Activated naive CD4-positive, alpha-beta T cell treated with anti-CD3 and anti-CD28 coated beads for 36 hours (primary cell): ENCODE results near the gene CDH13. TPM values are rescaled to one million over a fixed set of nuclear protein-coding genes. Genes with fewer than 3 reads are reported as not detected.

Experiments used
- CTCF ChIA-PET: fragments of 350-600 bp; sonication (Branson Sonifier 250); formaldehyde crosslinking; loops from one replicate; lab custom pipeline; 2021; ENCODE audit warnings: antibody characterized with exemption; lab: Charles Lee
- DNase-seq: peaks from one replicate; pipeline ENCODE4 v3.0.0-alpha.2; 2020
- H3K27ac Mint-ChIP-seq: one replicate; pipeline ENCODE4 v1.8.0; 2021; ENCODE audit warnings: mild to moderate bottlenecking, mixed read lengths
- H3K27me3 Mint-ChIP-seq: one replicate; pipeline ENCODE4 v1.8.0; 2021; ENCODE audit warnings: low read depth, mixed read lengths
- H3K36me3 Mint-ChIP-seq: one replicate; pipeline ENCODE4 v1.8.0; 2021; ENCODE audit warnings: low read depth, mixed read lengths
- H3K4me1 Mint-ChIP-seq: one replicate; pipeline ENCODE4 v1.8.0; 2021; ENCODE audit warnings: low read depth, mixed read lengths
- H3K4me3 Mint-ChIP-seq: one replicate; pipeline ENCODE4 v1.8.0; 2021; ENCODE audit warnings: mild to moderate bottlenecking, moderate library complexity, mixed read lengths
- H3K9me3 Mint-ChIP-seq: one replicate; pipeline ENCODE4 v1.8.0; 2021; ENCODE audit warnings: mixed read lengths
- intact Hi-C: fragments of 100-400 bp; cut with micrococcal nuclease; formaldehyde crosslinking; loops from one replicate; pipeline ENCODE4 v1.15.1; 2023
- total RNA-seq, 2 experiments: library from RNA; stranded (reverse); gene quantifications; one replicate each; pipeline ENCODE4 v1.2.3, GENCODE V29; 2021

Gene CDH13
- total RNA-seq, 2 experiments from 2014 or later, result not detected

DNA sequence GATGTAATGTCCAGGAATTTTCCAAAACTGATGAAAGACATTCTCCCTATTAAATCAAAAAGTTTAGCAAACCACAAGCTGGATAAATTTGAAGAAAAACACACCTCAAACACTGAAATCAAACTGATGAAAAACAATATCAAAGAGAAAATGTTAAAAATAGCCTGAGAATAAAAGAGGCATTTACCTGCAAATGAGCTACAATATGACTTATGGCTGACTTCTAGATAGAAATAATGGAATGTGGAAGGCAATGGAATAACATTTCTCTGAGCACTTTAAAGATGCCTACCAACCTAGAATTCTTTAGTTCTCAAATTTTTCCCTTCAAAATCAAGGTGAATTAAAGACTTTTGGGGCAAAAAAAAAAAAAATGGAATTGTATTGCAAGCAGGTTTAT lies 1128.6 kb downstream of the CDH13 start:
- Mint-ChIP-seq H3K4me3 (no peak overlapping the region), H3K27ac (no peak overlapping the region), H3K27me3 (peaks cover 21% of the 10 kb centered on the region), H3K4me1 (no peaks in the 10 kb centered on the region), H3K9me3 (peaks cover 5% of the 10 kb centered on the region), H3K36me3 (no peaks in the 10 kb centered on the region)
- CTCF ChIA-PET, result no interaction called here
- no peak for DNase-seq
- intact Hi-C loops, result no loop called here

DNA sequence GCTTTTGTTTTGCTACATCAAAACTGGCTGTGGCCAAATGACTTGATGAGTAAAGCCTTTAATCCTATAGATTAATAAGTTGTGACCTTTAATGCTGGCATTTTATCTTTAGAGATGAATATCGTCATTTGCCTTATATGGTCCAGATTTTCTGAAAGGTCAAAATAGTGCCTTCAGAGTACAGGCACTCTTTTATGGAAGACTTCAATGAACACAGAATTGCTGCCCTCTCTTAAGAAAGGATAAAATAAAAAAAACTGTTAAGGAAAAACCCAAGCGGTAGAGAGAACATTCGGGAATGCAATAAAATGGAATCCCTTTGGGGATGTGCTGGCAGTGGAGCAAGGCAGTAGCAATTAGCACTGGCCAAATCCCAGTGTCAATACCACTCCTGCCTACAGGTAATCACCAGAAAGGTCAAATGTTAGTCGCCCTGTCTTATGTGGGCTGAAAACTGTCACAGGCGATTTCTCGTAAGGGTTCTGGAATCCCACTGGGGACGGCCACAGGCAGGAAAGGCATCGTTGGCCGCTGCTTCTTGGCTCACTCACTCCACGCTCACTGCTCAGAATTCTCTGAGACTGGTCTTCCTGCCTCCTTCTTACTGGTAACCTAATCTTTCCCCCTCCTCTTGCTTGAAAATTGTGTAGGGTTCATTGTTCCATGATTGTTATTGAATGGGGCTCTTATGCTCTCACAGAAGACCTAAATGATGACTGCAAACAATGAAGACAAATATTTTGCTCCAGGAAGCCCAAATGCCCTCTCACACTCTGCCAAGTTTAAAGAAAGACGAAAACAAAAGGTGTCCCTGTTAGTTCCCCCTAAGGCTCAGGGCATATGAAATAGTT lies 1135.6 kb downstream of the CDH13 start:
- DNase-seq, result no peak
- no peaks in the 10 kb centered on the region for H3K9me3 Mint-ChIP-seq
- H3K36me3 Mint-ChIP-seq, result no peaks in the 10 kb centered on the region
- H3K27me3 Mint-ChIP-seq, result no peaks in the 10 kb centered on the region
- no peak overlapping the region for H3K27ac Mint-ChIP-seq
- H3K4me1 Mint-ChIP-seq, result no peaks in the 10 kb centered on the region
- H3K4me3 Mint-ChIP-seq, result no peak overlapping the region
- CTCF ChIA-PET, result no interaction called here
- intact Hi-C loops, result no loop called here

DNA sequence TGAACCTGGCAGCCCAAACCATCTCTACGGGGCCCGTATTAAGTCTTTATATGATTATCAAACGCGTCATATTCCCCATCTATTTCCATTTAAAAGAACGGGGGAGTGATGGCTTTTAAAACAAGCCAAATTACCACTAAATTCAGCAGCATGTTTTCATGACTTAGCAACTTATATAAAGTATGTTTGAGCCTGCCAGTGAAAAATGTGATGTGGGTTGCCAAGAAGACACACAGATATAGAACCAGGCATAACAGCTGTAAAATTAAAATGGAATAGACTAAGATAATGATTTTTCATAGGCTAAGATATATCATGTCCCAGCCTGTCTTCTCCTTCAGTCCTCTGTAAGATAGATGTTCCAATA lies 1136.2 kb downstream of the CDH13 start:
- Mint-ChIP-seq H3K4me3 (no peak overlapping the region), H3K4me1 (no peaks in the 10 kb centered on the region), H3K27ac (no peak overlapping the region), H3K36me3 (no peaks in the 10 kb centered on the region), H3K9me3 (no peaks in the 10 kb centered on the region), H3K27me3 (no peaks in the 10 kb centered on the region)
- DNase-seq, result no peak
- intact Hi-C loops, result no loop called here
- CTCF ChIA-PET, result no interaction called here

DNA sequence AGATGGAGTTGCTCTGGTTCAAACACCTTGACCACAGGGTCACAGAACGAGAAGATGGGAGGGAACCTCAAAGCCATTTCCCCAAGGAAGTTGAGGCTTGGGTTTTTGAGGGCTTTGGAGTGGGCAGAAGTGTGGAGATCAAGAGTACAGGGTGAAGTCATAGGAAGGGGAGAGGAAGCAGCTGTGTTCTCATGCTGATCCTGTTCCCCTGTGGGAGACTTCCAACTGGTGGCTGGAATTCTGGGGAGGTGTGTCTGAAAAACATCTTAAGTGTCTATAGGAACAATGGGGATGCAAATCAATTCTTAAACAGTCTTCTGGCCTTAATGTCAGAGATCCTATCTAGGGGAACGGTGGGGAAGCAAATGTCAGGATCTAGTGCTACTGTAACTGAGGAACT lies 1142.2 kb downstream of the CDH13 start:
- intact Hi-C loops, result no loop called here
- H3K36me3 Mint-ChIP-seq, result no peaks in the 10 kb centered on the region
- H3K27me3 Mint-ChIP-seq, result peaks cover 3% of the 10 kb centered on the region
- peaks cover 2% of the 10 kb centered on the region for H3K4me1 Mint-ChIP-seq
- no peak overlapping the region for H3K27ac Mint-ChIP-seq
- DNase-seq, result no peak
- H3K9me3 Mint-ChIP-seq, result no peaks in the 10 kb centered on the region
- no peak overlapping the region for H3K4me3 Mint-ChIP-seq
- CTCF ChIA-PET, result no interaction called here

DNA sequence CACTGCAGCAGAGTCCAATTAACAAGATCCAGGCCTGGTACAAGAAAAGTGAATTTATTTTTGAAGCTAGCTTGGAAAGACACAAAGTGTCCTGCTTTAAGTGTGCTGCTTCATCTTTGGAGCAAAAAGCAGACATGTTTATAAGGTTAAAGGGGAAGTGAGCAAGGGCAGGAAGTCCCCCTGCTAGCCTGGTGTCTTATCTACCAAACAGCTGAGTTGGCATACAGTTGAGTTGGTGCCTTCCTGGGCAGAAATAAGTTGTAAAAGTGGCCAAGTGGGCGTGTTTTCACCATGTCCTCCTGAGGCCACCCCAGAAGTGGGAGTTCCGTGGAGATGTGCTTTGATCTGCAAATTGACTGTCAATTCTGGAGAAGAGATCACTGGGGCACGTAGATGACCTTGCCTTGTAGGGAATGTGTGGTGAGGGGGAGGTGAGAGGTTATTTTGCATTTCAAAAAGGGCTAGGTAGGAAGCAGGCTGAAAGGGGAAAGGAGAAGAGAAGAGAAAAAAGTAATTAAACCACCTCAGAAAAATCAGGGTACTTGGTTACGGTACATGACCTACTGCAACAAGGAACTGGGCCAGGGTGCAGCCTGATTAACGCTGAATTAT lies 1142.7 kb downstream of the CDH13 start:
- Mint-ChIP-seq H3K4me1 (peaks cover 2% of the 10 kb centered on the region), H3K9me3 (no peaks in the 10 kb centered on the region), H3K27ac (no peak overlapping the region), H3K27me3 (peaks cover 3% of the 10 kb centered on the region), H3K4me3 (no peak overlapping the region), H3K36me3 (no peaks in the 10 kb centered on the region)
- DNase-seq, result no peak
- CTCF ChIA-PET, result no interaction called here
- intact Hi-C loops, result no loop called here

DNA sequence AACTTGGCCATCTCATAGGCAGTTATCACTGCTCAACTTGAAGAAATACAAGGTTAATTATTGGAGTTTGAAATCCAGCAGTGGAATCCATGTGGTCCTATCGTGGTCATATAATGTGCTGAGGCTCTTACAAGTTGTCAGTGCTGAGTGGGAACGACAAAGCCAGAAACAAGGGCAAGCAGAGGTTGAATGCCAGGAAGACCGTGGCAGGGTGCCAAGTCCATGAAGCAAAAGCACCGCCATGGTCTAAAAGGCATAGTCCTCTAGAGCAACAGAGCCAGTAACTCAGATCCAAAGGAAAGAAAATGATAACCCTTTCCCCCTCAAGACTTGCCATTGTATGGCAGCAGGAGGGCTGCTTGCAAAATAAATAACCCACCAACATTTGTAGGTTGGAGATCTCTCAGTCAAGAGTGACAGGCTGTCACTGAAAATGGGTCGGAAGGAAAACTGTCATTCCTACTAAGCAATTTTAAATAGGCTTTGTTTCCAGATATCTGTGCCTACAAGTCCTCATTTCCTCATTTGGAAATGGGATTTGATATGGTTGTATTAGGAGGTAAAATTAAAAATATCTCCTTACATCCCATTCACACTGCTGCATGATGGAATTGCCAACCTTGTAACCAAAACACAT lies 1144.7 kb downstream of the CDH13 start:
- Mint-ChIP-seq H3K4me1 (peaks cover 2% of the 10 kb centered on the region), H3K36me3 (no peaks in the 10 kb centered on the region), H3K9me3 (no peaks in the 10 kb centered on the region), H3K27me3 (peaks cover 3% of the 10 kb centered on the region), H3K27ac (no peak overlapping the region), H3K4me3 (no peak overlapping the region)
- intact Hi-C loops, result no loop called here
- CTCF ChIA-PET, result no interaction called here
- DNase-seq, result no peak

DNA sequence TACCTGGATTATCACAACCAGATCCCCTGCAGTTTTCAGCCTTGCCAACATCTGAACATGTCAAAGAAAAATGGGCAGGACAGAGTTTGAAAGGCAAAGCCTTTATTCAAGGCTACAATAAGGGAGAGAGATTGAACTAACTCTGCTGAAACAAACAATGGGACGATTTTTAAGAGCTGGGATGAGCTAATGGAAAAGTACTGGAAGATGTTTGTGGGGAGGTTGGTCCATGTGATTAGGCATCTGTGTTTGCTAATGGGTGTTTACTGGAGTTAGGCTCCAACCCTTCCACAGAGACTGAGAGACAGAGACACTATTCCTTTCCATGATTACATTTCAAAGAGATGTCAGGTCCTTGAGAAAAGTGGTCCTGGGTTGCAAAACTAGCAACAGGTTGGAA lies 1146.0 kb downstream of the CDH13 start:
- DNase-seq, result no peak
- Mint-ChIP-seq H3K9me3 (no peaks in the 10 kb centered on the region), H3K4me1 (peaks cover 2% of the 10 kb centered on the region), H3K36me3 (no peaks in the 10 kb centered on the region), H3K27me3 (peaks cover 3% of the 10 kb centered on the region), H3K27ac (no peak overlapping the region), H3K4me3 (no peak overlapping the region)
- intact Hi-C loops, result no loop called here
- CTCF ChIA-PET, result no interaction called here

DNA sequence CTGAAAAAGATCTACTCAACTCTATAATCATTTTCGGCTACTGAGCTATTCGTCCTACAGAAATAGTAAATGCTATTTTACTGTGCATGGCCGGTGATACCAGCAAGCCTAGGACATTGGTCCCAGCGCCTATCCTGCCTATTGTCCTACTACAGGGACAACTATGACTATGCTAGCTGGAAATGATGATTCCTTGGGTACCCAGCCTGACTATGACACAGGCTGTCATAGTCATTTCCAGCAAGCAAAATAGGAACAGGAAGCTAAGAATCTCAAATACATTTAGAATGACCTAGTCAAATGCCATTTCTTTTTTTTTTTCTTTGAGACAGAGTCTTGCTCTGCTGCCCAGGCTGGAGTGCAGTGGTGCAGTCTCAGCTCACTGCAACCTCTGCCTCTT lies 1147.3 kb downstream of the CDH13 start:
- CTCF ChIA-PET, result no interaction called here

DNA sequence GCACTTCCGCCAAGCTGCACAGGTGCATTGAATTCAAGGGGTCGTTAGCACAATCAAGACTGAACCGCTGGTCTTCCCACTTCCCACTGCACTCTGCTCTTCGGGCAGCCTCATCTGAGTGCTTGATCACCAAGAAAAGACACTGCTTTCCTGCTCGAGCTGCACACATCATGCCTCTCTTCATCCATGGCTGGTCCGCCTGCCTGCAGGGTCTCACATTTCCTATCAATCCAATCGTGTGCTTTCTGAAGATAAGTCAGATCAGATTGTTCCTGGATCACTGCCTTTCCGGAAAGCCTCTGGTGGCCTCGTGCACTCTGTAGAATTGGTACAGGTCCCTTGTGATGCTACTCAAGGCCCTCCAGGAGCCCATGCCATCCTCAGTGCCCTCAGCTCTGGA lies 1150.2 kb downstream of the CDH13 start:
- H3K9me3 Mint-ChIP-seq, result no peaks in the 10 kb centered on the region
- peaks cover 3% of the 10 kb centered on the region for H3K27me3 Mint-ChIP-seq
- H3K4me3 Mint-ChIP-seq, result no peak overlapping the region
- intact Hi-C loops, result no loop called here
- no peaks in the 10 kb centered on the region for H3K4me1 Mint-ChIP-seq
- H3K36me3 Mint-ChIP-seq, result no peaks in the 10 kb centered on the region
- no peak overlapping the region for H3K27ac Mint-ChIP-seq
- DNase-seq, result no peak
- CTCF ChIA-PET, result interaction anchor here (0.7 kb wide), 1 partner anchor 115 kb away, joined by 3 read pairs; no protein-coding TSS in a partner anchor

More for the DNA sequence above, 1147.3 kb downstream of the CDH13 start:
- Mint-ChIP-seq H3K27ac (no peak overlapping the region), H3K4me3 (no peak overlapping the region), H3K9me3 (no peaks in the 10 kb centered on the region), H3K4me1 (peaks cover 2% of the 10 kb centered on the region), H3K36me3 (no peaks in the 10 kb centered on the region), H3K27me3 (peaks cover 6% of the 10 kb centered on the region)
- intact Hi-C loops, result no loop called here
- DNase-seq, result no peak

DNA sequence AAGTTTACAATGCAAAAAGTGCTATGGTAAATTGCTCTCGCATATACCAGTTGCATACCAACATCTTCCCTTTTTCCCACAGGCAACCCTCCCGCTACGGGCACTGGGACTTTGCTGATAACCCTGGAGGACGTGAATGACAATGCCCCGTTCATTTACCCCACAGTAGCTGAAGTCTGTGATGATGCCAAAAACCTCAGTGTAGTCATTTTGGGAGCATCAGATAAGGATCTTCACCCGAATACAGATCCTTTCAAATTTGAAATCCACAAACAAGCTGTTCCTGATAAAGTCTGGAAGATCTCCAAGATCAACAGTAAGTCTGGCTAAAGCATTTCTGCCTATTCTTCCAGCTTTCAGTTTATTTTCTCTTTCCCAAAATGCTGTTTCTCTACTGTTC lies 1153.1 kb downstream of the CDH13 start:
- Mint-ChIP-seq H3K4me1 (no peaks in the 10 kb centered on the region), H3K27me3 (peaks cover 3% of the 10 kb centered on the region), H3K36me3 (no peaks in the 10 kb centered on the region), H3K27ac (no peak overlapping the region), H3K9me3 (no peaks in the 10 kb centered on the region), H3K4me3 (no peak overlapping the region)
- intact Hi-C loops, result no loop called here
- no peak for DNase-seq
- CTCF ChIA-PET, result no interaction called here

DNA sequence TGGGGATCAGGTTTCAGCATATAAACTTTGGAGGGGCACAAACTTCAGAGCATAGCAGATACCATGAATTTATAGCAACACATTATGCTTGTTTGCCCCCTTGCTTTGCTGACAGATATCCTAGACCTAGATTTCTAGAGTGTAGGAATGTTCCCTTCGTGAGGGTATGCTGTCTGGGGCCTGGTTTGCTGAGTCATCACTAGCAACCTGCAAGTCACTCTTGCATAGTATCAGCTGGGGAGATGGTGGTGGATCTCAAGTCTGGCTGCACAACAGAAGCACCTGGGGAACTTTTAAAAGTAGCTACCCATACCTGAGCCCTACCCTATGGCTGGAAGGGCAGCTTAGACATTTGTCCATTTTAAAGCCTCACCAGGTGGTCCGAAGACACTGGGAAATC lies 1158.7 kb downstream of the CDH13 start:
- intact Hi-C loops, result no loop called here
- Mint-ChIP-seq H3K36me3 (no peaks in the 10 kb centered on the region), H3K4me1 (no peaks in the 10 kb centered on the region), H3K27me3 (peaks cover 4% of the 10 kb centered on the region), H3K27ac (no peak overlapping the region), H3K4me3 (no peak overlapping the region), H3K9me3 (no peaks in the 10 kb centered on the region)
- DNase-seq, result no peak
- CTCF ChIA-PET, result no interaction called here

DNA sequence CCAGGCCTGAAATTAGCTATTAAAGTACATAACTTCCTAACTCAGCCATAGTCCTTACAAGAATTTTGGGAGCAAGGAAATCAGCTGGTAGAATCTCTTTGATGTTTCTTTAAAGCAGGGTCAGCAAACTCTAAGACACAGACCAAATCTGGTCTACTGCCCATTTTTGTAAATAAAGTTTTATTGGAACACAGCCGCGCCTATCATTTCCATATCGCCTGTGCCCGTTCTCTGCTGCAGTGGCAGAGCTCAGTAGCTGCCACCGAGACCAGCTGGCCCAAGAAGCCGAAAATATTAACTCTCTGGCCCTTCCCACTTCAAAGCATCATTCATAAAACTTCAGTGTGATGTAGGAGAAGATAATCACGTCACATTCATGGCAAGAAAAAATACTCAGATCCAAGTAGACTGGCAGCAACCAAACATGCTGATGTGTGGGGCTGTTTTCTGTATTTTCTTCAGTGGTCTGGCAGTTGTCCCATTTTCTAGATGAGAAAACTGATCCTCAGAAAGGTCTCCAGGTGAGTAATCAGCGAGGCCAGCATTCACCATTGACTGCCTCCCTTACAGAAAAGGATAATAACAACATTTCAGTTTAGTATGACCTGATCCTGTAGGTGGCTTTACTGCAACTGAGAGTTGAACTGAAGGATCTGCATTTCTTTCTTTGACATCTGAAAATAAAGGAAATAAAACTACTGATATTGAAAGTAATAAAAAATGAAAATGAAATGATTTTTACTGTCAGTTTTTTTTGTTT lies 1163.1 kb downstream of the CDH13 start:
- CTCF ChIA-PET, result no interaction called here
- H3K27me3 Mint-ChIP-seq, result peaks cover 4% of the 10 kb centered on the region
- no peak for DNase-seq

More for the DNA sequence above, 1163.1 kb downstream of the CDH13 start:
- Mint-ChIP-seq H3K4me1 (peaks cover 3% of the 10 kb centered on the region), H3K9me3 (no peaks in the 10 kb centered on the region), H3K4me3 (no peak overlapping the region), H3K36me3 (no peaks in the 10 kb centered on the region), H3K27ac (no peak overlapping the region)
- intact Hi-C loops, result no loop called here
